CD14-positive monocyte (primary cell): ENCODE results near the gene COL13A1. TPM values are rescaled to one million over a fixed set of nuclear protein-coding genes. Genes with fewer than 3 reads are reported as not detected.

ENCODE experiments used
- DNase-seq, 3 donors: peaks; one replicate each; pipeline ENCODE4 v3.0.0-alpha.2; 2011 to 2022
- H2AFZ ChIP-seq: 2 replicates; pipeline ENCODE4 v1.6.0; 2012; ENCODE audit warnings: mild to moderate bottlenecking, low read depth, low read length, inconsistent platforms; ENCODE audit not compliant: insufficient read depth, poor library complexity, severe bottlenecking
- H3K27ac ChIP-seq, 2 donors: 1 replicate in 1 of 2; 2 replicates in 1 of 2; pipeline ENCODE4 v1.5.1; 2012 to 2013; ENCODE audit warnings: low read length in 2 of 2, control low read depth in 1 of 2, inconsistent platforms in 1 of 2, low read depth in 1 of 2, mild to moderate bottlenecking in 1 of 2
- H3K27me3 ChIP-seq, 2 donors: one replicate each; pipeline versions ENCODE4 v1.6.0 to v1.6.1; 2011 to 2013; ENCODE audit warnings: low read length in 2 of 2; ENCODE audit not compliant: control insufficient read depth in 2 of 2, insufficient read depth in 2 of 2
- H3K36me3 ChIP-seq, 2 donors: replicated peaks in 1 of 2; 1 replicate in 1 of 2; 2 replicates in 1 of 2; pipeline versions ENCODE4 v1.5.1 to v1.6.1; 2012 to 2013; ENCODE audit warnings: low read length in 2 of 2, control low read depth in 1 of 2, inconsistent platforms in 1 of 2, mild to moderate bottlenecking in 1 of 2; ENCODE audit not compliant: insufficient read depth in 2 of 2, control insufficient read depth in 1 of 2
- H3K4me1 ChIP-seq, 2 donors: 1 replicate in 1 of 2; 2 replicates in 1 of 2; pipeline versions ENCODE4 v1.5.1 to v1.6.1; 2012 to 2013; ENCODE audit warnings: low read length in 2 of 2, control low read depth in 1 of 2, inconsistent platforms in 1 of 2, mild to moderate bottlenecking in 1 of 2, moderate library complexity in 1 of 2; ENCODE audit not compliant: insufficient read depth in 2 of 2, control insufficient read depth in 1 of 2
- H3K4me2 ChIP-seq: replicated peaks from 2 replicates; pipeline ENCODE3; 2012; ENCODE audit warnings: low read length, moderate library complexity, mild to moderate bottlenecking; ENCODE audit not compliant: poor library complexity, severe bottlenecking; ENCODE audit errors: extremely low read depth
- H3K4me3 ChIP-seq, 3 experiments: fragments of 200-600 bp in 1 of 3; sonication (generic) in 1 of 3; replicated peaks in 1 of 3; 1 replicate in 2 of 3; 2 replicates in 1 of 3; pipeline ENCODE4 v1.5.1; 2011 to 2013; ENCODE audit warnings: low read length in 3 of 3, mild to moderate bottlenecking in 3 of 3, control low read depth in 2 of 3, low read depth in 2 of 3, inconsistent platforms in 1 of 3, moderate library complexity in 1 of 3
- H3K79me2 ChIP-seq: 2 replicates; pipeline ENCODE4 v1.6.0; 2012; ENCODE audit warnings: mild to moderate bottlenecking, control low read depth, inconsistent platforms, low read length, moderate library complexity; ENCODE audit not compliant: insufficient read depth
- H3K9ac ChIP-seq: 2 replicates; pipeline ENCODE4 v1.6.0; 2017; ENCODE audit warnings: low read length, mild to moderate bottlenecking; ENCODE audit not compliant: insufficient read depth, poor library complexity, severe bottlenecking
- H3K9me3 ChIP-seq, 2 donors: replicated peaks in 1 of 2; 1 replicate in 1 of 2; 2 replicates in 1 of 2; pipeline versions ENCODE4 v1.5.1 to v1.6.1; 2012 to 2013; ENCODE audit warnings: low read length in 2 of 2, control low read depth in 1 of 2; ENCODE audit not compliant: control insufficient read depth in 1 of 2, insufficient read depth in 1 of 2
- H4K20me1 ChIP-seq: 2 replicates; pipeline ENCODE4 v1.6.0; 2012; ENCODE audit warnings: mild to moderate bottlenecking, low read length, control low read depth, moderate library complexity; ENCODE audit not compliant: insufficient read depth
- H3K27ac Mint-ChIP-seq, 7 donors: one replicate each; pipeline ENCODE4 v1.8.0; 2020; ENCODE audit warnings: mild to moderate bottlenecking in 7 of 7, mixed read lengths in 7 of 7, moderate library complexity in 6 of 7, inconsistent platforms in 2 of 7
- H3K27me3 Mint-ChIP-seq, 3 donors: one replicate each; pipeline ENCODE4 v1.8.0; 2021 to 2022; ENCODE audit warnings: low read depth in 3 of 3, mild to moderate bottlenecking in 3 of 3, mixed read lengths in 3 of 3, moderate library complexity in 3 of 3, inconsistent platforms in 1 of 3
- H3K36me3 Mint-ChIP-seq, 2 donors: one replicate each; pipeline ENCODE4 v1.8.0; 2020; ENCODE audit warnings: mixed read lengths in 2 of 2, inconsistent platforms in 1 of 2, mild to moderate bottlenecking in 1 of 2
- H3K4me1 Mint-ChIP-seq: one replicate; pipeline ENCODE4 v1.8.0; 2020; ENCODE audit warnings: mild to moderate bottlenecking, mixed read lengths
- H3K4me3 Mint-ChIP-seq, 2 donors: one replicate each; pipeline ENCODE4 v1.8.0; 2020; ENCODE audit warnings: mild to moderate bottlenecking in 2 of 2, mixed read lengths in 2 of 2, moderate library complexity in 1 of 2
- H3K9me3 Mint-ChIP-seq, 7 donors: one replicate each; pipeline ENCODE4 v1.8.0; 2020 to 2022; ENCODE audit warnings: mixed read lengths in 7 of 7, mild to moderate bottlenecking in 6 of 7, moderate library complexity in 6 of 7, inconsistent platforms in 2 of 7
- CTCF ChIP-seq: fragments of 200-600 bp; IDR thresholded peaks from one replicate; pipeline ENCODE4 v1.8.0; 2022; ENCODE audit warnings: antibody characterized with exemption, mild to moderate bottlenecking
- WGBS: methylation state at CpG from one replicate; pipeline ENCODE4 v1.1.5; 2013; ENCODE audit warnings: missing lambda C conversion rate; ENCODE audit not compliant: insufficient coverage; 5-methylcytosine and 5-hydroxymethylcytosine counted together
- intact Hi-C, 2 donors: fragments of 100-400 bp; cut with micrococcal nuclease; formaldehyde crosslinking; loops; one replicate each; pipeline versions ENCODE4 v1.15.0 to v1.15.1; 2023
- polyA plus RNA-seq, 3 donors: library from polyadenylated mRNA; depleted of rRNA in 1 of 3; unstranded in 2 of 3; stranded (reverse) in 1 of 3; fragments of 300-500 nt in 2 of 3; fragments of >200 nt in 1 of 3; fragmentation: Illumina TruSeq in 2 of 3; gene quantifications; 1 replicate in 2 of 3; 2 replicates in 1 of 3; pipeline ENCODE4 v1.2.3, GENCODE V29; 2012 to 2021

The COL13A1 gene
- polyA plus RNA-seq, 3 donors, result not detected

GRCh38 chr10:69836731-69837030, 35.0 kb downstream of the COL13A1 start:
- Histone ChIP-seq H2AFZ (no peak overlapping the region), H3K4me2 (no peak overlapping the region), H3K4me1 (no peaks in the 10 kb centered on the region), H3K27me3 (no peaks in the 10 kb centered on the region), H3K9ac (no peak overlapping the region), H3K27ac (no peak overlapping the region), H3K9me3 (no peaks in the 10 kb centered on the region), H3K4me3 (no peak overlapping the region), H3K36me3 (no peaks in the 10 kb centered on the region), H4K20me1 (no peaks in the 10 kb centered on the region), H3K79me2 (no peaks in the 10 kb centered on the region)
- 12% methylated on average over 6 of the region's 6 CpGs for WGBS
- Mint-ChIP-seq H3K27ac (no peak overlapping the region), H3K4me3 (no peak overlapping the region), H3K27me3 (peaks cover 10 to 24% (median 16%) of the 10 kb centered on the region in 3 donors), H3K4me1 (no peaks in the 10 kb centered on the region), H3K36me3 (no peaks in the 10 kb centered on the region), H3K9me3 (no peaks in the 10 kb centered on the region)
- no peak for DNase-seq
- TF ChIP-seq CTCF, result no peak
- intact Hi-C loops, result no loop called here

- no peak overlapping the region for H3K4me3 ChIP-seq
- H3K9ac ChIP-seq, result no peak overlapping the region
- Mint-ChIP-seq H3K27ac (no peak overlapping the region), H3K4me1 (no peaks in the 10 kb centered on the region), H3K9me3 (no peaks in the 10 kb centered on the region), H3K4me3 (no peak overlapping the region), H3K36me3 (no peaks in the 10 kb centered on the region), H3K27me3 (peaks cover 10 to 22% (median 16%) of the 10 kb centered on the region in 3 donors)
- no peak for TF ChIP-seq CTCF
- H3K27me3 ChIP-seq, result no peaks in the 10 kb centered on the region
- intact Hi-C loops, result no loop called here
- H3K36me3 ChIP-seq, result no peaks in the 10 kb centered on the region
- no peaks in the 10 kb centered on the region for H4K20me1 ChIP-seq
- no peak overlapping the region for H3K27ac ChIP-seq
- no peaks in the 10 kb centered on the region for H3K9me3 ChIP-seq
- 85% methylated on average over 4 of the region's 5 CpGs for WGBS
- H3K79me2 ChIP-seq, result no peaks in the 10 kb centered on the region
- no peak for DNase-seq
- no peak overlapping the region for H3K4me2 ChIP-seq
- H2AFZ ChIP-seq, result no peak overlapping the region
- H3K4me1 ChIP-seq, result no peaks in the 10 kb centered on the region
Observed at GRCh38 chr10:69837261-69837660, 35.6 kb downstream of the COL13A1 start.
